HepG2 (cell line): Measurements from ENCODE around the gene SYTL3. TPM values are rescaled to one million over a fixed set of nuclear protein-coding genes. Genes with fewer than 3 reads are reported as not detected.

Experiments
- DNMT3B ChIP-seq: conservative IDR thresholded peaks from 2 replicates; pipeline ENCODE4 v1.6.1; 2016; ENCODE audit warnings: missing biosample characterization, control low read depth
- GRHL1 ChIP-seq: sonication (generic); formaldehyde crosslinking; conservative IDR thresholded peaks from 2 replicates; pipeline ENCODE4 v1.8.0; 2022; ENCODE audit warnings: missing genetic modification reagents
- HOXA9 ChIP-seq: sonication (generic); formaldehyde crosslinking; IDR thresholded peaks from 2 replicates; pipeline ENCODE4 v1.8.1; 2022; ENCODE audit warnings: missing genetic modification reagents, mild to moderate bottlenecking, moderate library complexity, borderline replicate concordance
- KDM5B ChIP-seq: sonication (generic); formaldehyde crosslinking; IDR thresholded peaks from 2 replicates; pipeline ENCODE4 v1.4.0; 2020; ENCODE audit warnings: missing genetic modification reagents, mild to moderate bottlenecking, borderline replicate concordance
- KLF11 ChIP-seq: IDR thresholded peaks from 2 replicates; pipeline ENCODE4 v1.6.1; 2016; ENCODE audit warnings: missing compliant biosample characterization
- MLLT10 ChIP-seq: sonication (generic); formaldehyde crosslinking; IDR thresholded peaks from 2 replicates; pipeline ENCODE4 v1.4.0; 2020; ENCODE audit warnings: missing genetic modification reagents
- MTERF4 ChIP-seq: sonication (generic); formaldehyde crosslinking; IDR thresholded peaks from 2 replicates; pipeline ENCODE4 v1.8.0; 2023; ENCODE audit warnings: mild to moderate bottlenecking, missing genetic modification reagents
- NFE2L1 ChIP-seq: sonication (generic); formaldehyde crosslinking; IDR thresholded peaks from 2 replicates; pipeline ENCODE4 v1.4.0; 2020; ENCODE audit warnings: missing genetic modification reagents, mild to moderate bottlenecking, borderline replicate concordance
- PAX8 ChIP-seq: sonication (generic); formaldehyde crosslinking; IDR thresholded peaks from 2 replicates; pipeline ENCODE4 v1.8.0; 2022; ENCODE audit warnings: mild to moderate bottlenecking, missing genetic modification reagents, borderline replicate concordance
- SIN3A ChIP-seq: IDR thresholded peaks from 2 replicates; pipeline ENCODE4 v1.6.1; 2011; ENCODE audit warnings: low read depth, mild to moderate bottlenecking, control low read depth, low read length, borderline replicate concordance
- SMAD3 ChIP-seq: sonication (generic); formaldehyde crosslinking; IDR thresholded peaks from 2 replicates; pipeline ENCODE4 v1.4.0; 2020; ENCODE audit warnings: missing genetic modification reagents
- USF2 ChIP-seq, 2 experiments: sonication (generic) in 1 of 2; formaldehyde crosslinking in 1 of 2; IDR thresholded peaks; 2 replicates each; pipeline versions ENCODE4 v1.5.1 to v1.6.1; 2011 to 2020; ENCODE audit warnings: borderline replicate concordance in 1 of 2, low read depth in 1 of 2, low read length in 1 of 2, mild to moderate bottlenecking in 1 of 2, missing genetic modification reagents in 1 of 2, moderate library complexity in 1 of 2
- YEATS2 ChIP-seq: sonication (generic); formaldehyde crosslinking; IDR thresholded peaks from 2 replicates; pipeline ENCODE4 v1.4.0; 2020; ENCODE audit warnings: missing genetic modification reagents, borderline replicate concordance
- ZBTB39 ChIP-seq: sonication (generic); formaldehyde crosslinking; IDR thresholded peaks from 2 replicates; pipeline ENCODE4 v1.5.0; 2020; ENCODE audit warnings: missing genetic modification reagents
- ZBTB43 ChIP-seq: sonication (generic); formaldehyde crosslinking; conservative IDR thresholded peaks from 2 replicates; pipeline ENCODE4 v1.4.0; 2020; ENCODE audit warnings: missing genetic modification reagents
- ZBTB44 ChIP-seq: sonication (generic); formaldehyde crosslinking; IDR thresholded peaks from 2 replicates; pipeline ENCODE4 v1.4.0; 2020; ENCODE audit warnings: missing genetic modification reagents
- ZNF549 ChIP-seq: sonication (generic); formaldehyde crosslinking; IDR thresholded peaks from 2 replicates; pipeline ENCODE4 v1.5.0; 2020; ENCODE audit warnings: missing genetic modification reagents
- ZNF605 ChIP-seq: sonication (generic); formaldehyde crosslinking; IDR thresholded peaks from 2 replicates; pipeline ENCODE4 v1.8.0; 2022; ENCODE audit warnings: mild to moderate bottlenecking, missing genetic modification reagents
- ZNF883 ChIP-seq: sonication (generic); formaldehyde crosslinking; IDR thresholded peaks from 2 replicates; pipeline ENCODE4 v1.5.1; 2020; ENCODE audit warnings: mild to moderate bottlenecking, missing genetic modification reagents; ENCODE audit errors: not compliant biosample characterization
- ZSCAN9 ChIP-seq: IDR thresholded peaks from 2 replicates; pipeline ENCODE4 v1.6.1; 2016; ENCODE audit warnings: borderline replicate concordance
- polyA plus RNA-seq, 8 experiments: library from polyadenylated mRNA; depleted of rRNA in 3 of 8; stranded (reverse) in 7 of 8; unstranded in 1 of 8; fragments of >200 nt; fragmentation: Illumina TruSeq in 4 of 8; extraction: Trizol in 4 of 8; gene quantifications; 2 replicates each; pipeline versions ENCODE4 v1.2.1 to v1.2.3, GENCODE V29; 2011 to 2016; ENCODE audit warnings: low read depth in 4 of 8, missing spikeins in 1 of 8, mixed read lengths in 1 of 8; ENCODE audit not compliant: insufficient read depth in 1 of 8
- total RNA-seq, 5 experiments: library from RNA; depleted of rRNA; stranded (reverse); fragments of >200 nt; fragmentation: Illumina TruSeq; extraction: Trizol; gene quantifications; 2 replicates each; pipeline ENCODE4 v1.2.3, GENCODE V29; 2016; ENCODE audit warnings: low read depth in 1 of 5

The SYTL3 gene
- total and polyA plus RNA-seq, 2 of the 13 experiments (the other 11 are each of a cell fraction or from before 2014, with no cell fraction given) = 0.11 to 0.28 TPM

GRCh38 chr6:158654498-158654897 is 4.6 kb downstream of the SYTL3 start (continued):
- peak; percentile 34; the same call in 1 of the 2 replicates for TF ChIP-seq SIN3A
- no peak for TF ChIP-seq ZNF883 (CRISPR knock-in tag)
- no peak for TF ChIP-seq NFE2L1 (CRISPR knock-in tag)
- TF ChIP-seq KDM5B (CRISPR knock-in tag) = no peak
- no peak for TF ChIP-seq MTERF4 (CRISPR knock-in tag)
- TF ChIP-seq GRHL1 (CRISPR knock-in tag) = no peak
- TF ChIP-seq ZNF549 = no peak
- TF ChIP-seq DNMT3B = no peak
- no peak for TF ChIP-seq ZSCAN9 (CRISPR knock-in tag)
- no peak for TF ChIP-seq PAX8 (CRISPR knock-in tag)
- no peak for TF ChIP-seq MLLT10 (CRISPR knock-in tag)
- no peak for TF ChIP-seq ZBTB39
- TF ChIP-seq ZBTB44 (CRISPR knock-in tag) = no peak
- TF ChIP-seq HOXA9 (CRISPR knock-in tag) = no peak
- TF ChIP-seq YEATS2 (CRISPR knock-in tag) = peak; percentile 42; the same call in 1 of the 2 replicates
- no peak for TF ChIP-seq KLF11 (CRISPR knock-in tag)
- TF ChIP-seq SMAD3 = no peak
- TF ChIP-seq USF2 (IDR thresholded peaks at IDR 0.05; ENCODE audit: low read depth, low read length) = 0 out of 2 replicates have a peak, but pooled peaks have one; percentile 3
- no peak for TF ChIP-seq USF2 (CRISPR knock-in tag; IDR thresholded peaks at IDR 0.05; ENCODE audit: borderline replicate concordance)
- TF ChIP-seq ZNF605 = no peak
- TF ChIP-seq ZBTB43 (CRISPR knock-in tag) = no peak
